K562 (cell line): Measurements from ENCODE around the gene LPIN1. TPM values are rescaled to one million over a fixed set of nuclear protein-coding genes. Genes with fewer than 3 reads are reported as not detected.

ENCODE experiments used
- CBX5 ChIP-seq: IDR thresholded peaks from 2 replicates; pipeline ENCODE4 v1.6.1; 2014; ENCODE audit warnings: low read depth, borderline replicate concordance
- CHCHD3 ChIP-seq: fragments of 250-450 bp; sonication (Bioruptor Pico); IDR thresholded peaks from 2 replicates; pipeline ENCODE4 v2.1.2; 2022; ENCODE audit warnings: mild to moderate bottlenecking
- COPS2 ChIP-seq: fragments of 450-650 bp; conservative IDR thresholded peaks from 2 replicates; pipeline ENCODE4 v1.6.1; 2016; ENCODE audit warnings: mild to moderate bottlenecking, moderate library complexity
- DNMT1 ChIP-seq: fragments of 450-650 bp; IDR thresholded peaks from 2 replicates; pipeline ENCODE4 v1.6.1; 2016; ENCODE audit warnings: antibody characterized with exemption, mild to moderate bottlenecking
- ELF4 ChIP-seq: fragments of 450-650 bp; formaldehyde crosslinking; IDR thresholded peaks from 2 replicates; pipeline ENCODE4 v1.4.0; 2022; ENCODE audit warnings: missing genetic modification characterization
- ETV5 ChIP-seq: sonication (generic); formaldehyde crosslinking; IDR thresholded peaks from 2 replicates; pipeline ENCODE4 v1.4.0; 2020; ENCODE audit warnings: low read depth, mild to moderate bottlenecking, missing genetic modification reagents
- FOSL1 ChIP-seq: fragments of 200-800 bp; sonication (Bioruptor generic); conservative IDR thresholded peaks from 2 replicates; pipeline ENCODE4 v1.6.1; 2016; ENCODE audit warnings: missing genetic modification characterization, missing compliant biosample characterization
- GATAD2A ChIP-seq: fragments of 450-650 bp; IDR thresholded peaks from 2 replicates; pipeline ENCODE4 v1.6.1; 2017
- HNRNPLL ChIP-seq: fragments of 200-400 bp; formaldehyde crosslinking; IDR thresholded peaks from 2 replicates; pipeline ENCODE4 v1.6.1; 2017; ENCODE audit warnings: low read length, low read depth, mild to moderate bottlenecking; ENCODE audit not compliant: poor library complexity, severe bottlenecking
- KLF10 ChIP-seq: fragments of 250-450 bp; sonication (Bioruptor Pico); IDR thresholded peaks from 2 replicates; pipeline ENCODE4 v1.6.1; 2021; ENCODE audit warnings: matching md5 sums
- MCM7 ChIP-seq, 2 experiments: fragments of 450-650 bp; IDR thresholded peaks; 2 replicates each; pipeline ENCODE4 v1.6.1; 2016 to 2018
- NR2C1 ChIP-seq, 2 experiments: fragments of 450-650 bp; IDR thresholded peaks; 2 replicates each; pipeline ENCODE4 v1.6.1; 2017; ENCODE audit warnings: mild to moderate bottlenecking in 2 of 2, antibody characterized with exemption in 1 of 2, inconsistent platforms in 1 of 2, missing compliant biosample characterization in 1 of 2, missing genetic modification characterization in 1 of 2
- NR2C2 ChIP-seq, 2 experiments: fragments of 200-800 bp in 1 of 2; sonication (Bioruptor generic) in 1 of 2; sonication (generic) in 1 of 2; formaldehyde crosslinking in 1 of 2; IDR thresholded peaks; 2 replicates each; pipeline versions ENCODE4 v1.6.1 to v1.8.0; 2016 to 2022; ENCODE audit warnings: mild to moderate bottlenecking in 1 of 2, missing compliant biosample characterization in 1 of 2, missing genetic modification characterization in 1 of 2, missing genetic modification reagents in 1 of 2
- PHTF2 ChIP-seq: fragments of 250-450 bp; sonication (Bioruptor Pico); IDR thresholded peaks from 2 replicates; pipeline ENCODE4 v1.5.0; 2021; ENCODE audit warnings: mild to moderate bottlenecking
- PTRF ChIP-seq: fragments of 450-650 bp; IDR thresholded peaks from 2 replicates; pipeline ENCODE4 v1.6.1; 2016; ENCODE audit warnings: mild to moderate bottlenecking, missing genetic modification characterization, missing compliant biosample characterization
- RBM14 ChIP-seq: fragments of 200-400 bp; formaldehyde crosslinking; IDR thresholded peaks from 2 replicates; pipeline ENCODE4 v1.6.1; 2018; ENCODE audit warnings: low read depth, mild to moderate bottlenecking, low read length, moderate library complexity, borderline replicate concordance; ENCODE audit not compliant: insufficient read depth
- RFX7 ChIP-seq: fragments of 250-450 bp; sonication (Bioruptor Pico); IDR thresholded peaks from 2 replicates; pipeline ENCODE4 v1.5.1; 2021; ENCODE audit warnings: mild to moderate bottlenecking
- SMARCB1 ChIP-seq: IDR thresholded peaks from 2 replicates; pipeline ENCODE4 v1.6.1; 2011; ENCODE audit warnings: improper control_type of control experiment, low read depth; ENCODE audit not compliant: insufficient read length
- TFAM ChIP-seq: fragments of 250-450 bp; sonication (Bioruptor Pico); conservative IDR thresholded peaks from 2 replicates; pipeline ENCODE4 v1.5.0; 2021; ENCODE audit warnings: mild to moderate bottlenecking, moderate library complexity
- THAP12 ChIP-seq: fragments of 250-450 bp; sonication (Bioruptor Pico); IDR thresholded peaks from 2 replicates; pipeline ENCODE4 v1.9.0; 2021; ENCODE audit warnings: mild to moderate bottlenecking, inconsistent platforms
- ZBTB12 ChIP-seq: fragments of 250-450 bp; sonication (Bioruptor Pico); IDR thresholded peaks from 2 replicates; pipeline ENCODE4 v1.4.0; 2020
- ZNF124 ChIP-seq: sonication (generic); formaldehyde crosslinking; IDR thresholded peaks from 2 replicates; pipeline ENCODE4 v1.8.1; 2022; ENCODE audit warnings: missing genetic modification reagents
- ZNF444 ChIP-seq: fragments of 250-450 bp; sonication (Bioruptor Pico); IDR thresholded peaks from 2 replicates; pipeline ENCODE4 v1.4.0; 2020; ENCODE audit warnings: mild to moderate bottlenecking, moderate library complexity
- ZNF592 ChIP-seq: fragments of 450-650 bp; IDR thresholded peaks from 2 replicates; pipeline ENCODE4 v1.6.1; 2017; ENCODE audit warnings: antibody characterized with exemption, mild to moderate bottlenecking
- polyA plus RNA-seq, 8 experiments: library from polyadenylated mRNA; depleted of rRNA in 4 of 8; stranded (reverse) in 5 of 8; unstranded in 3 of 8; fragments of >200 nt; fragmentation: Nextera tagmentation in 2 of 8; fragmentation: Illumina TruSeq in 1 of 8; extraction: Ambion mirVana in 2 of 8; extraction: Trizol in 1 of 8; gene quantifications; 2 replicates each; pipeline versions ENCODE4 v1.2.1 to v1.2.3, GENCODE V29; 2011 to 2014; ENCODE audit warnings: inconsistent platforms in 1 of 8, missing spikeins in 1 of 8
- total RNA-seq, 7 experiments: library from RNA; depleted of rRNA in 6 of 7; stranded (reverse); fragments of >200 nt in 6 of 7; fragmentation: Illumina TruSeq in 2 of 7; extraction: Trizol in 2 of 7; gene quantifications; 2 replicates each; pipeline versions ENCODE4 v1.2.1 to v1.2.3, GENCODE V29; 2011 to 2021; ENCODE audit warnings: low replicate concordance in 1 of 7

LPIN1 gene
- total and polyA plus RNA-seq, 9 of the 15 experiments (the other 6 are each of a cell fraction or from before 2014, with no cell fraction given) = 9.2 to 84.0 (median 27.8) TPM

DNA sequence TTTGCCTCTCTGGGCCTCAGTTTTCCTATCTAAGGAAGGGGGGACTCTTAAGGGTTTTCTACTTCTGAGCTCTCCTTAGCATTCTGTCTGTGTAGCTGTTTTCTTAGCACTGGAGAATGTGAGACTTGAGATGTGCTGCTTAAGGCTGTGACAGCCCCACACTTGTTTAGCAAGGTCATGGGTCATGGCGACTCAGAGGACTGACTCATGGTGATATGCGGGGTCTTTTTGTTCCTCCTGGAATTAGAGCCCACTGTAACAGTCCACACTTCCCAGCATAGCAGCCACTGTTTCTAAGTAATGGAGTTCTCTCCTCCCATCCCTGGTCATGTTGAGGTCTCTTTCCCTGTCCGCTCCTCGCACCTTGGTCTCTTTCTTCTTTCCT is 4.1 kb upstream of the LPIN1 start (continued):
- TF ChIP-seq ZNF444 (CRISPR knock-in tag) = no peak
- TF ChIP-seq RFX7 = no peak
- TF ChIP-seq GATAD2A = no peak
- TF ChIP-seq MCM7 (IDR thresholded peaks at IDR 0.05) = no peak
- TF ChIP-seq NR2C1 (IDR thresholded peaks at IDR 0.05) = peak; percentile 75
- TF ChIP-seq NR2C1 (tag; IDR thresholded peaks at IDR 0.05) = peak; percentile 73
- TF ChIP-seq FOSL1 (tag) = 0 out of 2 replicates have a peak, but pooled peaks have one; percentile 29
- no peak for TF ChIP-seq ETV5 (CRISPR knock-in tag)
- TF ChIP-seq DNMT1 = no peak
- TF ChIP-seq PTRF = no peak
- no peak for TF ChIP-seq ZNF124
- TF ChIP-seq ELF4 = no peak
- 0 out of 2 replicates have a peak, but pooled peaks have one; percentile 59 for TF ChIP-seq ZNF592
- TF ChIP-seq CHCHD3 (CRISPR knock-in tag) = no peak
- no peak for TF ChIP-seq RBM14
- no peak for TF ChIP-seq COPS2
- TF ChIP-seq NR2C2 (CRISPR knock-in tag; IDR thresholded peaks at IDR 0.05) = no peak
- peak; percentile 17; the same call in 1 of the 2 replicates for TF ChIP-seq NR2C2 (tag; IDR thresholded peaks at IDR 0.05)
- no peak for TF ChIP-seq ZBTB12
- TF ChIP-seq TFAM (CRISPR knock-in tag) = no peak
- no peak for TF ChIP-seq SMARCB1
- TF ChIP-seq THAP12 (CRISPR knock-in tag) = no peak
- no peak for TF ChIP-seq CBX5
- no peak for TF ChIP-seq PHTF2 (CRISPR knock-in tag)
- no peak for TF ChIP-seq KLF10 (CRISPR knock-in tag)
- no peak for TF ChIP-seq HNRNPLL
